Right hindlimb (tissue), 1 donor: ENCODE results near the gene NEU2.
A peak's percentile ranks its signal among the peaks of the same experiment; 100 is the strongest.

Experiments used
- DNase-seq: peaks from one replicate; pipeline ENCODE4 v3.0.0-alpha.2; 2018

The NEU2 gene

GRCh38 chr2:233079953-233080835, 47.7 kb downstream of the NEU2 start:
- DNase-seq: no peak

GRCh38 chr2:233080836-233081229, 48.4 kb downstream of the NEU2 start:
- DNase-seq: no peak

DNA sequence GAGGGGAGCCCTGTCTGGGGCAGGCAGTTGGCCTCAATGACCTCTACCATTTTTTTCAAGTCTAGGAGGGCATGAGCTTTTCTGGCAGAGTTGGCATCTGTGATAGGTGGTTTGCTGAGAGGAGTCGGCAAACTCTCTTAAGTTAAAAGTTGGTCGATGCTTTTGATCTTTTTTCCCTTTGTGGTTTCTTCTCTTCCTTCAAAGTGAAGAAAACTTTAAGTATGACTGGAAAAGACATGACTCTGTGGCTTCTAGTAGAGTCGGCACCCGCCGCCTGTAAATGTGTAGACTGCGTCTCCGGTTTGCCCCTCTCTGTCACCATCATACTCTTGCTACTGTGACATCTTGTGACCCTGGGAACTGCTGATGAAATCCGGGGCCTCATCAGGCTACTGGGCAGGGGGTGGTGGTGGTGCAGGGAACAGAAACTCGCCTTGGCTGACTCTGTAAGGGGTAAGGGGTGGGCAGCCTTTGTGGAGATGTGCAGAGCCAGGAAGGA, 48.8 kb downstream of the NEU2 start:
- DNase-seq: no peak

GRCh38 chr2:233081731-233082221, 49.3 kb downstream of the NEU2 start:
- DNase-seq: no peak

GRCh38 chr2:233082222-233082930, 49.9 kb downstream of the NEU2 start:
- no peak for DNase-seq

GRCh38 chr2:233082931-233083755, 50.7 kb downstream of the NEU2 start:
- peak; percentile 56 for DNase-seq

- no peak for DNase-seq
Measured at GRCh38 chr2:233083782-233084181, 51.3 kb downstream of the NEU2 start.

DNA sequence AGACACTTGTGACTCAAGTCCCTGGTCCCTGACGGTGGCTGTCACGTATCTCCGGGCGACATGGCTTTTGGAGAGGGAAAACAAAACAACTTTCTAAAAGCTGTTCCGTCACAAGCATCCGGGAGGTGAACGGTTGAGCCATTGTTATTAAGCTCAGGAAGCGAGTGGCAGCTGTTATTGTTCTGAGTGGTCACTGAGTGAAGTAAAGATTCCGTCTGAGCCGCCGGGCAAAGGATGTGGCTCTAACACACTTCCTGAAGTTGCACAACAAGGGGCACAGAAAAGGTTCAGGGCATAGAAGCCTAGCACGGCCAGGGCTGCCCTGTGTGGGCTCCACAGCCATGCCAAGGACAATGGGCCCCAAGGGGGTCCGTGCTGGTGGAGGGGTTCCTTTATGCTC, 52.0 kb downstream of the NEU2 start:
- DNase-seq: peak; percentile 41
